ENCODE measurements around the gene PRLR. TPM values are rescaled to one million over a fixed set of nuclear protein-coding genes. Genes with fewer than 3 reads are reported as not detected.

The PRLR gene
- total and polyA plus RNA-seq, 2 experiments from 2014 or later = 0.31 to 2.2 TPM

GRCh38 chr5:35117967-35118366 is 112.3 kb downstream of the PRLR start:
- peaks cover 13% of the 10 kb centered on the region; the same call in 1 of the 2 replicates for H3K9me2 ChIP-seq (ENCODE audit: insufficient read depth)
- ATAC-seq = no peak

More at GRCh38 chr5:35117967-35118366, 112.3 kb downstream of the PRLR start:
- Histone ChIP-seq H3K4me3 (no peak overlapping the region), H3K4me1 (ENCODE audit: insufficient read depth) (no peaks in the 10 kb centered on the region), H3F3A (replicated peaks; ENCODE audit: low read depth) (no peaks in the 10 kb centered on the region), H4K20me1 (replicated peaks; ENCODE audit: insufficient read depth) (no peaks in the 10 kb centered on the region), H3K4me2 (no peak overlapping the region), H3K79me2 (replicated peaks; ENCODE audit: insufficient read depth) (no peaks in the 10 kb centered on the region), H2AFZ (no peak overlapping the region), H3K27me3 (ENCODE audit: insufficient read depth) (no peaks in the 10 kb centered on the region), H3K27ac (ENCODE audit: low read depth) (no peak overlapping the region), H3K36me3 (ENCODE audit: insufficient read depth) (no peaks in the 10 kb centered on the region)
- Mint-ChIP-seq H3K9me3 (no peaks in the 10 kb centered on the region), H3K27me3 (ENCODE audit: insufficient read depth, low read depth, poor library complexity) (peaks cover 2% of the 10 kb centered on the region), H3K4me1 (no peaks in the 10 kb centered on the region), H3K4me3 (no peak overlapping the region), H3K36me3 (ENCODE audit: low read depth) (no peaks in the 10 kb centered on the region), H3K27ac (no peak overlapping the region)
- no peak for DNase-seq (ENCODE audit: low spot score)
- TF ChIP-seq NANOG (IDR thresholded peaks at IDR 0.05; ENCODE audit: borderline replicate concordance) (no peak), ZNF114 (CRISPR knock-in tag; IDR thresholded peaks at IDR 0.05) (no peak), STAT1 (IDR thresholded peaks at IDR 0.05; ENCODE audit: unreplicated experiment) (no peak), JUNB (IDR thresholded peaks at IDR 0.05; ENCODE audit: unreplicated experiment) (no peak), POLR2AphosphoS5 (IDR thresholded peaks at IDR 0.05; ENCODE audit: low read depth) (no peak), ZNF462 (CRISPR knock-in tag; IDR thresholded peaks at IDR 0.05) (no peak), ETS1 (IDR thresholded peaks at IDR 0.05) (no peak), CTCF (conservative IDR thresholded peaks at IDR 0.05; ENCODE audit: low read depth in 2 of 2) (no peak), CREB1 (CRISPR knock-in tag; IDR thresholded peaks at IDR 0.05; ENCODE audit: low read depth) (no peak), ZNF331 (CRISPR knock-in tag; IDR thresholded peaks at IDR 0.05; ENCODE audit: low read depth) (no peak), EZH2 (IDR thresholded peaks at IDR 0.05; ENCODE audit: low read depth, unreplicated experiment) (no peak), REST (IDR thresholded peaks at IDR 0.05; ENCODE audit: unreplicated experiment) (no peak), EZH2phosphoT487 (IDR thresholded peaks at IDR 0.05; ENCODE audit: unreplicated experiment) (no peak)
